Prostate gland (tissue), 2 donors: ENCODE measurements around the gene ERG28.

Experiments used
- POLR2A ChIP-seq: fragments of 450-650 bp; IDR thresholded peaks from one replicate; pipeline ENCODE4 v1.6.1; 2016; ENCODE audit warnings: antibody characterized with exemption, mild to moderate bottlenecking
- POLR2AphosphoS5 ChIP-seq: sonication (generic); formaldehyde crosslinking; IDR thresholded peaks from one replicate; pipeline ENCODE4 v1.6.1; 2017; ENCODE audit warnings: antibody characterized with exemption
- TF ChIP-seq, protein P1 (sequence below), 4 experiments: fragments of 200-600 bp in 2 of 4; fragments of 450-650 bp in 2 of 4; sonication (generic) in 2 of 4; IDR thresholded peaks; 1 replicate in 3 of 4; 2 replicates in 1 of 4; pipeline ENCODE4 v1.5.1; 2016 to 2019; ENCODE audit warnings: antibody characterized with exemption in 4 of 4, mild to moderate bottlenecking in 2 of 4, moderate library complexity in 2 of 4

DNA sequence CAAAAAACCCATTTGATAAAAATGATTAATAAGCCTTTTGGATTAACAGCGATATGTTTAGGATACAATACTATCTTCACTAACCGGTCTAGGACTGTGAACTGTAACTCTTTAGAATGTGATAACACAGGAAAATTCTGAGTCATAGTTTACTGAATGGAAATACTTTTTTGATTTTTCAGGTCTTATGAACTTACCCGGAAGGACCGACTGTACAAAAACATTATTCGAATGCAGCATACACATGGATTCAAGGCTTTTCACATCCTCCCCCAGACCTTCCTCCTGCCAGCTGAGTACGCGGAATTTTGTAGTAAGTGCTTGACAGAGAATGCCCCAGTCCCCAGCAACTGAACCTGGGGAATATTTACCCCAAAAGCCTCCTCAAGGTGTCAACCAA is 29.3 kb upstream of the ERG28 start:
- TF ChIP-seq, protein P1, sequence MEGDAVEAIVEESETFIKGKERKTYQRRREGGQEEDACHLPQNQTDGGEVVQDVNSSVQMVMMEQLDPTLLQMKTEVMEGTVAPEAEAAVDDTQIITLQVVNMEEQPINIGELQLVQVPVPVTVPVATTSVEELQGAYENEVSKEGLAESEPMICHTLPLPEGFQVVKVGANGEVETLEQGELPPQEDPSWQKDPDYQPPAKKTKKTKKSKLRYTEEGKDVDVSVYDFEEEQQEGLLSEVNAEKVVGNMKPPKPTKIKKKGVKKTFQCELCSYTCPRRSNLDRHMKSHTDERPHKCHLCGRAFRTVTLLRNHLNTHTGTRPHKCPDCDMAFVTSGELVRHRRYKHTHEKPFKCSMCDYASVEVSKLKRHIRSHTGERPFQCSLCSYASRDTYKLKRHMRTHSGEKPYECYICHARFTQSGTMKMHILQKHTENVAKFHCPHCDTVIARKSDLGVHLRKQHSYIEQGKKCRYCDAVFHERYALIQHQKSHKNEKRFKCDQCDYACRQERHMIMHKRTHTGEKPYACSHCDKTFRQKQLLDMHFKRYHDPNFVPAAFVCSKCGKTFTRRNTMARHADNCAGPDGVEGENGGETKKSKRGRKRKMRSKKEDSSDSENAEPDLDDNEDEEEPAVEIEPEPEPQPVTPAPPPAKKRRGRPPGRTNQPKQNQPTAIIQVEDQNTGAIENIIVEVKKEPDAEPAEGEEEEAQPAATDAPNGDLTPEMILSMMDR (IDR thresholded peaks at IDR 0.05) = no peak
- TF ChIP-seq POLR2A (no peak), POLR2AphosphoS5 (no peak)
